ENCODE data around the gene FAM32A.

The FAM32A gene

DNA sequence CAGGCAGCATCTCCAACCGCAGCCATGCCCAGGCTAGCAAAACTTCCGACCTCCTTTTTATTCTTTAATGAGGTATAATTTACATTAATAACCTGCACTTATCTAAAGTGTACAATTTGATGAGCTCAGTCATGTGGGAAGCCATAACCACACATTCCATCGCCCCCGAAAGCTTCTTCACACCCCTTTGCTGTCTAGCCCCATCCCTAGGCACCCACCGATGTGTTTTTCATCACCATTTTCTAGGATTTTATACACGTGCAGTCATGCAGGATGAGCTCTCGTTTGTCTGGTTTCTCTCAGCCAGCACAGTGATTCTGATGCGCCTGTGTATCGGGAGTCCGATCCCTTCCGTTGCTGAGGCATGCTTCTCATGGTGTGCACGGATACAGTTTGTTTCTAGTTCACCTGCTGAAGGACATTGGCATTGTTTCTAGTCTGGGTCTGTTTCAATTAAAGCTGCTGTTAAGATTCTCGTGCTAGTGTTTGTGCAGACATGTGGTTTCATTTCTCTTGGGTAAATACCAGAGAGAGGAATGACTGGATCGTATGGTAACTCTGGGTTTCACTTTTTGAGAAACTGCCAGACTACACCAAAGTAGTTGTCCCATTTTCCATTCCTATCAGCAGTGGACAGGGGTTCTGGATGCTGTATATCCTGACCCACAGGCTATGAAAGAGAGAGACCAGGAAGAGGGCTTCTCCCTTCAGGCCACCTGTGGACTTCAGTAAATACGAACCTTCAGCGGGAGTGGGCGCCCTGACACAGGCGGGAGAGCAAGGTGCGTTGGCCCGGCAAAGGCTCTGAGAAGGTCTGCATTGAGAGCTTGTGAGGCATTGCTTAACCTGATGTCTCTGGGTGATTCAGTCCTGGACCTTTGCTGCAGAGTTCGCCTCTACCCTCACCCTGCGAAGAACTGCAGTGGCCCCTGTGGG lies 17.4 kb downstream of the FAM32A start:
- no peak for DNase-seq

DNA sequence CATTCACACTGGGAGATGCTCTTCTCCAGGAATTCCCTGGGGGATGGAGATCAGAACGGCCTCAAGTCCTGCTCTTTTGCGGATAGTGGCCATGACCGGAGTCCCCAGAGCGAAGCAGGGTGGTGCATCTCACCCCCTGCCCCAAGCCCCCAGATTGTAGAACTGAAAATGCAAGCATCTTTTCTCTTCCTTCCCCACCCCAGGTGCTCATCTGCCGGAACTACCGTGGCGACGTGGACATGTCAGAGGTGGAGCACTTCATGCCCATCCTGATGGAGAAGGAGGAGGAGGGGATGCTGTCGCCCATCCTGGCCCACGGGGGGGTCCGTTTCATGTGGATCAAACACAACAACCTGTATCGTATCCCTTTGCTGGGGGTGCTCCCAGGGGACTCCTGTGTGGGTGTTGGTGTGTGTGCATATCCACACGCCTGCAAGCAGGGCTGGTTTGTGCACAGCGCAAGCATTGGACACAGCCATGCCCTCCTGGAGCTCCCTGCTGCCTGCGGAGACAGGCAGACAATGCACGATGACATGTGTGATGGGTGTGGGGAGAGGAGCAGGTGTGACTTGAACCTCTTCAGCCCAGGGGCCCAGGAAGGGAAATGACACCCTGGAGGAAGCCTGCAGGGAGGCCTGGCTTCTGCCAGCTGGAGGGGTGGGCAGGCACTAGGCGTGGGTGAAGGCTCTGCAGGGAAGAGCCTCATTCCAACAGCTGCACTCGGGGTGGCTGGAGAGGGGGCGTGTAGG lies 18.2 kb downstream of the FAM32A start:
- DNase-seq = no peak

DNA sequence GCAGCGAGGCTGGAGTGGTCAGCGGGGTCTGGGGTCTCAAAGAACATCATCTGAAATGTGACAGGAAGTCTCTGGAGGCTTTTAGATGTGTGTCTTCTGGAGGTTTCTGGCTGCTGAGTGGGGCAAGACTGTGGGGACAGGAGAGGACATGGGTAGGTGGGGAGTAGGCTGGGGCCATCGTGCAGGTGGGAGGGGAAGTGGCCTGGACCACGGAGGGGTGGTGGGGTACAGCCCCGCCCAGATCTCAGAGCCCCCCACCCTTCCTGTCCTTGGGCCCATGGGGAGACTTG lies 18.7 kb downstream of the FAM32A start:
- no peak for DNase-seq

GRCh38 chr19:16205205-16206045 lies 20.2 kb downstream of the FAM32A start:
- no peak for DNase-seq

DNA sequence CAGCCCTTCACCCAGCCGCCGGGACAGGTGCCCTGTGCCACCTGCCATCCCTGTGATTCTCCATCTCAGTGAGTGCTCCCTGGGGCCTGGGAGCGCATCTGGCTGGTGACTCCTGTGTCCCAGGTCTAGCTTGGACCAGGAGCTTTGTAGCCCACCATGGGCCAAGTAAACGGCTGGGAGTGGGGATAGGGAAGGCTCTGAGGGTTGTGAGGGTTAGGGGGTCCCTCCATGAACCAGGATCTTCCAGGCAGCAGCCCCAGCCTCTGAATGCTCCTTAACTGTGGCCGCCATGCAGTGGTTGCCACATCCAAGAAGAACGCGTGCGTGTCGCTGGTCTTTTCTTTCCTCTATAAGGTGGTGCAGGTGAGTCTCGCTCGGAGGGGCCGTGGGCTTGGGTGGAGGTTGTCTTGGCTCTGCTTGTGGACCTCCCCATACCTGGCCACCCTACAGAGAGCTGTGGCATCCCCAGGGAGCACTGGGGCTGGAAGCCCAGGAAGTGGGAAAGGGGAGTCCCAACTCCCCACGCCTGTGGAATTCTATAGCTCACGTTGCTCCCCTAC lies 20.9 kb downstream of the FAM32A start:
- DNase-seq = no peak

DNA sequence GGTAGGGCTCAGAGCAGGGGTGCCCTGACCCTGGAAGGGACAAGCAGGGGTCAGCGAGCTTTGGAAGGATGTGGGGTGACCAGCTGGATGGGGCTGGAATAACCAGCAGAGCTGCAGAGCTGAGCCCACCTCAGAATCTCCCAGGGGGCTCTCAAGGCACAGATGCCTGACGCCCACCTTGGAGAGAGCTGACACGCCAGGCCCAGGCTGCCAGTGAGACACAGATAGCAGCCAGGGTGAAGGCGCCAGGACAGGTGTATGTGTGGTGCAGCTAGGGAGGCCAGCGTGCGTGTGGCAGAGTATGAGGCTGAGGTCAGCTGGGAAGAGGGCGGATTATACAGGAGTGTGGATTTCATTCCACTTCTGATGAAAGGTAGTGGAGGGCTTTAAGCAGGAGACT lies 21.4 kb downstream of the FAM32A start:
- DNase-seq = no peak

DNA sequence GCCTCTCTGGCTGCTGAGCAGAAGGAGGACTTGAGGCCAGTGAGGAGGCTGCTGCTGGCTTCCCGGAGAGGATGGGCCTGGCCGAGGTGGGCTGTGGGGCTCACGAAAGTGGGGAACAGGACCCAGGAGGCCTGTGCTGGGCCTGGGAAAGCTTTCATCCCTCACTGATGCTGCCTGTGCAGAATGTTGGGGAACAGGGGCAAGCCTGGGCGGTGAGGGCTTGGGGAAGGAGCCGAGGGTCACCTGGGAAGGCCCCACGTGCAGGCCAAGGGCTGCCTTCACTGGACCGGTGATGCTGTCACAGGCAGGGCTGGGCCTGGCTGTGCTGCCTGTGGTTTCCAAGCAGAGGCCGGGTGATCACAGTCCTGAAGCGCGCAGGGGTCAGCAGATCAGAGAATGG lies 21.9 kb downstream of the FAM32A start:
- no peak for DNase-seq

- DNase-seq = no peak
These were observed 22.3 kb downstream of the FAM32A start for GRCh38 chr19:16207490-16208025.

GRCh38 chr19:16208064-16208759 lies 23.0 kb downstream of the FAM32A start:
- DNase-seq = no peak

DNA sequence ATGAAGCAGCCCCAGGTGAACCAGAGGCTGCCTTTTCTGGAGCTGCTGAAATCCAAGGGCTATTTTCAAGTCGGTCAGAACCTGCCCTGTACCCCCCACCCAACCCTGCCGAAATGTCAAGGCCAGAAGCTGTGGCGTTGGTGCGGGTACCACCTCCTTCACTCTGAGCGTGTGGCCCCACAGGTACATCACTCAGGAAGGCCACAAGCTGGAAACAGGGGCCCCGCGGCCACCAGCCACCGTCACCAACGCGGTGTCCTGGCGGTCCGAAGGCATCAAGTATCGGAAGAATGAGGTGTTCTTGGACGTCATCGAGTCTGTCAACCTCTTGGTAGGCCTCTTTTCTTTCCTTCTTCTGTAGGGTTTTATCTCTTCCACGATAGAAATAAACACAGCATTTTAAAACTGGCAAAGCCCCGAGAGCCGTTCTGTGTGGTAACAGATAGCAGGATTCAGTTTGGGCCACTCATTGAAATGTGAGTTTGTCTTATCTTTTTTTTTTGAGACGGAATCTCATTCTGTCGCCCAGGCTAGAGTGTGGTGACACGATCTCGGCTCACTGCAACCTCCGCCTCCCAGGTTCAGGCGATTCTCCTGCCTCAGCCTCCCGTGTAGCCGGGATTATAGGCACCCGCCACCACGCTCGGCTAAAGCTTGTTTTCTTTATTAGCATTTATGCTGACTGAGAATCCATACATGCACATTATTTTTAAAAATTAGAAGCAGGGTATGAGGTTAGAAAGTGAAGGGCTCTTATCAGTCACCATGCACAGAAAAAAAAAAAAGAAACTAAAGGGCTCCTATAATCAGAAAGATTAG lies 23.8 kb downstream of the FAM32A start:
- DNase-seq = no peak

GRCh38 chr19:16210168-16210567 lies 25.0 kb downstream of the FAM32A start:
- no peak for DNase-seq

DNA sequence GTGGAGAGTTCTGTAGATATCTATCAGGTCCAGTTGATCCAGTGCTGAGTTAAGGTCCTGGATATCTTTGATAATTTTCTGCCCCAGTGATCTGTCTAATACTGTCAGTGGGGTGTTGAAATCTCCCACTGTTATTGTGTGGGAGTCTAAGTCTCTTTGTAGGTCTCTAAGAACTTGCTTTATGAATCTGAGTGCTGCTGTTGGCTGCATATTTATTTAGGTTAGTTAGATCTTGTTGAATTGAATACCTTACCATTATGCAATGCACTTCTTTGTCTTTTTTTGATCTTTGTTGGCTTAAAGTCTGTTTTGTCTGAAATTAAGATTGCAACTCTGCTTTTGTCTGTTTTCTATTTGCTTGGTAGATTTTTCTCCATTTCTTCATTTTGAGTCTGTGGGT lies 27.9 kb downstream of the FAM32A start:
- DNase-seq = no peak

- DNase-seq = no peak
These were observed 31.8 kb downstream of the FAM32A start for GRCh38 chr19:16216744-16217670.

DNA sequence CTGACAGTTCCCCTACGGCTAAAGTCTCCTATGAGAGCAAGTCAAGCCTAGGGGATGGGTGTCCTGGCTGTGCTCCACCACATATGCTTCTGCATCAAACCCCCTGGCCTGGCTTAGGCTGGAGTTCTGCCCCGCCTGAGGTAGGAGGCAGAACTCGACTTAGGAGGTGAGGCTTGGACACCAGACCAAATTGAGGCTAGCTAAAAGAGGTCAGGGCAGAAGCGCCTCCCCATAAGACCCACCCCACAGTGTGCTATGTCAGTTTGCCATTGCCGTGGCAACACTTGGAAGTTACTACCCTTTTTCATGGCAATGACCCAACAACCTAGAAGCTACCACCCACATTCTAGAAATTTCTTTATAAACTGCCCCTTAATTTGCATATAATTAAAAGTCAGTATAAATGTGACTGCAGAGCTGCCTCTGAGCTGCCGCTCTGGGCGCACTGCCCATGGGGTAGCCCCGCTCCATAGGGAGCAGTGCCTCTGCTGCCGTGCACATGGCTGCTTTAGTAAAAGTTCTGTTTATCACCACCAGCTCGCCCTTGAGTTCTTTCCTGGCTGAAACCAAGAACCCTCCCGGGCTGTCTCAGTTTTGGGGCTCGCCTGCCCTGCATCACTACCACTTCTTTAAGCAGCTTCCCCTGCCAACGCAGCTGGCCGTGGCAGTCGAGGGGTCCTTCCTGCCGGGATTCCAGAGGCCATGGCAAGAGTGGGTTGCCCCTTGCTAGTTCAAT lies 32.7 kb downstream of the FAM32A start:
- DNase-seq = no peak

GRCh38 chr19:16218851-16219250 lies 33.6 kb downstream of the FAM32A start:
- DNase-seq = no peak

- no peak for DNase-seq
These were observed 37.6 kb downstream of the FAM32A start for GRCh38 chr19:16222806-16223205.

- no peak for DNase-seq
These were observed 38.5 kb downstream of the FAM32A start for GRCh38 chr19:16223746-16224145.

DNA sequence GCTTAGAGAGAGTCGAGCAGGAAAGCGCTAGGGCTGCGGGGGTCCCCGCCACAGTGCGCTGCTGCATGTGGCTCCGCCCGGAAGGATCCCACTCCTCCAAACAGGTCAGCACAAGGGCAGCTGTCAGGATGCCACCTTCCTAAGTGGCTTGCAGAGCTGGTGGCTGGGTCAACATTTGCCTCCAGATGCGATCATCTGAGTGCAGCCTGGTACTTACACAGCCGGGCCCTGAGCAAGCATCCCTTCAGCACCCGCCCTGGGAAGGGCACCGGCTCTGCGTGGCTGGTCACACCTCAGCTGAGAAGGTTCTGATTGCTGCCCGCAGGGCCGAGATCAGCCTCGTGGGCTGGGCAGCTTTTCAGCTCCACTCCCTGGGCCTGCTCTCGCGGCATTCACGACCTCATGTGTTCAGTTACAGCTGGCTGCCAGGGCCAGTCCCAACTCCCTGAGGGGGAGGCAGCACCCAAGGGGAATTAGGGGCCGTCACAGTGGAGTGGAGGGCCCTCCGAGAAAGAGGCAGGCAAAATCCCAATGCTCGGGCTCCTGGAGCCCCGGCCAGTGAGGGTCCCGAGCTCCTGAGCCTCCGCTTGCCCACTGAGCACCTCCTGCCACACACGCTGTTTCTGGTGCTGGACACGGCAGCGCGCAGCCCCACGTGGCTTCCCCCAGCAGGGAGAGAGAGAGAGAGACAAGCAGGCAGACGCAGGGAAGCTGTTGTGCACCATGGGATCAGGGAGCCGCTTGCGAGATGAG lies 39.3 kb downstream of the FAM32A start:
- no peak for DNase-seq
